Left renal cortex interstitium (tissue), 4 donors: Measurements from ENCODE around the gene OR2S2. TPM values are rescaled to one million over a fixed set of nuclear protein-coding genes. Genes with fewer than 3 reads are reported as not detected.

Experiments
- DNase-seq, 4 donors: peaks; one replicate each; pipeline ENCODE4 v3.0.0-alpha.2; 2013; ENCODE audit warnings: low read depth in 4 of 4, low spot score in 2 of 4, missing footprints in 1 of 4
- polyA plus RNA-seq, 4 donors: library from polyadenylated mRNA; unstranded; fragments of 120-200 nt; gene quantifications; one replicate each; pipeline ENCODE4 v1.2.1, GENCODE V29; 2013; ENCODE audit not compliant: insufficient read length in 4 of 4

OR2S2 gene
- polyA plus RNA-seq, 4 donors: not detected

GRCh38 chr9:35965011-35965410 is 7.1 kb upstream of the OR2S2 start:
- DNase-seq: no peak

- DNase-seq: no peak
These were observed 4.4 kb upstream of the OR2S2 start for GRCh38 chr9:35962126-35962906.

DNA sequence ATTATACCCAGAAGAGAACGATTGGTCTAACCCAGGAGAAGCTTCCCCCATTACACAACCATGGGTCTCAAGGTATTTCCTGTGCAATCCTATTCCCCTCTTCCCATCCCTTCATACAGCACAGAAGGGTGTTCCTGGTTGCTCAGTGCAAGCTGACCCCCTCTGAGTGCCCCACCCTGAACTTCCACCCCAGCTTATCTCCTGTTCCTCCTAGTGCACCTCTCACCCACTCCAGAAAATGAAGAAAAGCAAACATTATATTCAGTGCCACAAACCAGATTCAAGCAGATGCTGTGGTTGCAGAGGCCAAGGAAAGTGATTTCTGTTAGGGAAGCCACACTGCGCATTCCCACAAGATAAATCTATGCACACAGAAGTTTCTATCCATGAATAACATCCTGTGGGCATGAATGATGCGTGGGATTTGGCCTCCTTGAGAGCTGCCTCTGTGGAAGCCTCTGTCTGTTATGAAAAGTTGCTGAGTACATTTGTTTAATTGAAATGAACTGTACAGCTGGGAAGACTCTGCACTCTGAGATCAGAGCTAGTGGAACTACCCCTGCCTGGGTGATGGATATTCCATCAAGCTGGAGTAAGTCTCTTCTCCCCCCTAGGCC is 2.2 kb upstream of the OR2S2 start:
- no peak for DNase-seq

- no peak for DNase-seq
These were observed 1.3 kb downstream of the OR2S2 start for GRCh38 chr9:35956651-35957050.

DNA sequence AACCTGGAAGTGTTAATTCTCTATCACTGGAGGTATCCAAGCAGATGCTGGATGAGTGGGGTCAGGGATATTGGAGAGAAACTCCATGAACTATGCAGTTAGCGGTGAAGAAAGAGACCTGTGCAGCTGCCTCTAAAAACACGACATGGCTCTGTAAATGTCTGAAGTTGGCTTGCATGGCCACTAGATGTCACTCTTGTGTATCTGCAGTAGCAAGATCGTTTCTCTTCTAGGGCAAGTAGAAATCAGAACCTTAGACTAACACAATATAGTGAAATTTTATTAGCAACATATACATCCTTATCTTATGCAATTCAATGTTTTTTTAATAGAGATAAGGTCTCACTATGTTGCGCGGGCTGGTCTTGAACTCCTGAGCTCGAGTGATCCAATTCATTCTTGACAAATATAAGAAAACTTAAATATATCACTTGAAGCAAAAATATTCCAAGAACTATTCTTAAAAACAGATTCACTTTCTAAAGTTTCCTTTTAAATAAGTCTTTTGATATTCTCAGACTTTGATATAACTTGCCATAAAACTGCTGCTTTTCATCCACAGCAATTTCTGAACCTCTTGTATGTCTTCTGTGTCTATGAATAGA is 2.9 kb downstream of the OR2S2 start:
- DNase-seq: peak in 3 of 4 donors; percentile 53 to 67 (median 62)

DNA sequence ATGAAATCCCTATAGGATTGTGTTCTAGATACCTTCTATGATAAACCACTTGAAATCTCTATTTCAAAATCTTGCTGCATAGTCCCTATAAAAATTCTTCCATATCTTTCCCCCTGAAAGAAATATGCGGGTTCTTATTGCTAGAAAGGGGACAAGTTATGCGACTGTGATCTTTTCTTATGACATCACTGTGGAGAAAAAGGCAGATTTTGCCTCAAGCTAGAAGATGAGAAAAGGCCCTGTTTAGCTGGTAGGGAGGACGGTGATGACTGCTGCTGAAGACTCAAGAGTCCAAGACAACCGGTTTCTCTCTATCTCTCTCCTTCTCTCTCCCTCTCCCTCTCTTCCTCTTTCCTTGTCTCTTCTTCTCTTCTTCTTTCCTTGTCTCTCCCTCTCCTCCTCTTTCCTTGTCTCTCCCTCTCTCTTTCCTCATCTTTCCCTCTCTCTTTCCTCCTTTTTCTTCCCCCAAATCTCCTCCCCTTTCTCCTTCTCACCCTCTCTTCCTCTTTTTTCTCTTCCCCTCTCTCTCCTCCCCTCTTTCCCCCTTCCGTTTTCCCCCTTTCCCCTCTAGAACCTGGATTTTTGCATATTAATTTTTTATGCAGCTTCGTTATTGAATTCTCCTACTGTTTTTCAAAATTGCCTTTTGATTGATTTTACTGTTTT is 5.3 kb downstream of the OR2S2 start:
- DNase-seq: no peak

GRCh38 chr9:35951736-35952135 is 6.2 kb downstream of the OR2S2 start:
- no peak for DNase-seq

- DNase-seq: no peak
These were observed 9.0 kb downstream of the OR2S2 start for GRCh38 chr9:35948901-35949318.

GRCh38 chr9:35948451-35948850 is 9.5 kb downstream of the OR2S2 start:
- no peak for DNase-seq

GRCh38 chr9:35945341-35946018 is 12.5 kb downstream of the OR2S2 start:
- peak in 1 of 4 donors; percentile 68 for DNase-seq

GRCh38 chr9:35944841-35945240 is 13.1 kb downstream of the OR2S2 start:
- no peak for DNase-seq

DNA sequence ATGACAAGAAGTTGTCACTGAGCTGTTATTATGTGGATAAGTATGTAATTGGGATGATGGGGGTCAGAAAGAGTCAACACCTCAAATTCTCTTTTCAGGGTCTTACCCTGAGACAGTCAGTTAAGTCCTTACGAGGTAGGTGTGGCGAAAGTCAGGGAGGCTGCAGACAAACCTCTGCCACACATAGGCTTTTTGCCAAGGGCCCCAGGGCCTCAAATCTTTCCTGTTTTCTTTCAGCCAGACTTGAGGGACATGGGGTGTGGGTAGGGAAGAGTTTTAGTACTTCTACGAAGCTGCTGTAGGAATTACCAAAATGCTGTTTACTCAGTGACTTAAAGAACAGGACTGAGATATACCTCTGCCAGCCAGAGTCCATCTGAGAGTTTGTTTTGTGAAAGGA is 13.8 kb downstream of the OR2S2 start:
- DNase-seq: no peak

GRCh38 chr9:35942286-35942685 is 15.7 kb downstream of the OR2S2 start:
- no peak for DNase-seq

- DNase-seq: no peak
These were observed 17.2 kb downstream of the OR2S2 start for GRCh38 chr9:35940458-35941407.

- DNase-seq: no peak
These were observed 18.2 kb downstream of the OR2S2 start for GRCh38 chr9:35939679-35940250.

- no peak for DNase-seq
These were observed 19.2 kb downstream of the OR2S2 start for GRCh38 chr9:35938474-35939356.

- no peak for DNase-seq
These were observed 20.7 kb downstream of the OR2S2 start for GRCh38 chr9:35937227-35937626.

DNA sequence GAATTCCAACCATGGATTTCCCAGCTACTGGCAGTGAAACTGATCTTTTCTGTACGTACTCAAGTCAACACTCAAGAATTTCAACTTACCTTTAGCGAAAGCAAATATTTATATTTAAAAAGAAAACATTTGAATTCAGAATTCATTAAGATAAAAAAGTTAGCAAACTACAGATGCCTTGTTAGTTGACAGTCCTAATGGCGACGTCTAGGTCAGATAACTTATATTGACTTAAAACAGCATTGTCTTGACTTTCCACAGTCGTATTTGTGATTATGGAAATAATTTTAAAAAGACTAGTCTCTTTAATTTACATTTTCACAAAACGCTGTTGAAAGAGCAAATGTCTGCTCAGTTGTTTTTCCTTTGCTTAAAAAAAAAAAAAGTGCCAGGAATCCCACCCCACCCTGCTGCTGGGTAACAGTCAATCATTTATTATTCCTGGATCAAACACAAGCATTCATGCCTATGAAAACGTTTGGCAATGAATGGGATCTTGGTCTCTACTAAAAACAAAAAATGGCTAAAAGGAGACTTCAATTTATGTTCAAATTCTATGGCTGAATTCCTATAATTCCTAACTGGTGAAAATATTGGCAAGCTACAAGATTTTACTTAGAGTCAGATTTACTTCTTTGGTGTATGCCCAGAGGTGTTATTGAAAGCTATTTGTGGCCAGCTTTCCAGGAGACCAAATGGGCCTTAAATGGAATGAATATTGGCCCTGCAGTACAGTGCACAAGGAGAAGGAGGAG is 22.0 kb downstream of the OR2S2 start:
- no peak for DNase-seq
